ENCODE measurements around the gene RUNX2. TPM values are rescaled to one million over a fixed set of nuclear protein-coding genes. Genes with fewer than 3 reads are reported as not detected.

The RUNX2 gene
- total RNA-seq, 1 donor from 2014 or later: 0.09 TPM

DNA sequence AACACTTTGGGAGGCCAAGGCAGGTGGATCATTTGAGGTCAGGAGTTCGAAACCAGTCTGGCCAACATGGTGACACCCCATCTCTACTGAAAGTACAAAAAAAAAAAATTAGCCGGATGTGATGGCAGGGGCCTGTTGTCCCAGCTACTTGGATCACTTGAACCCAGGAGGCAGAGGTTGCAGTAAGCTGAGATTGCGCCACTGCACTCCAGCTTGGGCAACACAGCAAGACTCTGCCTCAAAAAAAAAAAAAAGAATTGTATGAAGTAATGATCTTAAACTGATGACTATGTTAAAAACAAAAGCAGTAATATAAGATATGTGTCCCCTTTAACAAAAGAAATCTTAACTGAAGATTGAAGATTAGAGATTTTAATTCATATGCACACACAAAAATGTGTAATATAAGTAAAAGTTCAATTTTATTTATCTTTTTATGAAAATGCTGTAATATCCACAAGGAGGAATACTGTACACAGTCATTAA, 29.0 kb upstream of the RUNX2 start:
- Mint-ChIP-seq H3K4me1 (no peaks in the 10 kb centered on the region), H3K27me3 (ENCODE audit: insufficient read depth, low read depth) (no peaks in the 10 kb centered on the region), H3K4me3 (no peak overlapping the region), H3K27ac (no peak overlapping the region), H3K9me3 (peaks cover 15% of the 10 kb centered on the region), H3K36me3 (no peaks in the 10 kb centered on the region)
- H3K9me3 ChIP-seq (ENCODE audit: low read depth): no peaks in the 10 kb centered on the region
- H4K20me1 ChIP-seq (ENCODE audit: low read depth): no peaks in the 10 kb centered on the region
- no peak overlapping the region for H3K4me3 ChIP-seq
- H3K79me2 ChIP-seq (ENCODE audit: low read depth): no peaks in the 10 kb centered on the region
- H3K27me3 ChIP-seq: no peaks in the 10 kb centered on the region
- no peaks in the 10 kb centered on the region for H3K36me3 ChIP-seq
- no peaks in the 10 kb centered on the region for H3F3A ChIP-seq (ENCODE audit: low read depth)
- peaks cover 7% of the 10 kb centered on the region for H3K4me1 ChIP-seq
- no peak overlapping the region for H3K4me2 ChIP-seq
- TF ChIP-seq EZH2phosphoT487 (IDR thresholded peaks at IDR 0.05) (no peak), CTCF (IDR thresholded peaks at IDR 0.05) (no peak), EZH2 (IDR thresholded peaks at IDR 0.05) (no peak)
- H3K27ac ChIP-seq: no peak overlapping the region
- no peak overlapping the region for H2AFZ ChIP-seq (replicated peaks)
- H3K9ac ChIP-seq: no peak overlapping the region
- DNase-seq (ENCODE audit: low spot score): no peak

DNA sequence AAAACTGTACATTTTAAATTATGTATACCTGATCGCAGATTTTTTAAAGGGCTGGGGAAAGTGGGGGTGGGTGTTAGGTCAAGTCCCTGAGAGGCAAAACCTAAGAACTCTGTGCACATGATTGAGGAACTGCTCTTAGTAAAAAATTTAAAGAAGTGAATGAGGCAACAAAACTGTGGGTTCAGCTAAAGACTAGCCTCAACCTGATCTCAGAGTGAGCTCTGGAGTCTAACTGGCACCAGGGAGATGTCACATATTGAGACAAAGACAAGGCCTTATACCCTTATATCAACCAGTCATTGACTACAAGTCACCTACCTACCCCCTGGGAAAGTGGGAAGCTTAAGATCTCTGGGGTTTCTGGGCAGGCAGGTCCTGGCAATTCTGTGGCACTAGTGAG, 27.4 kb upstream of the RUNX2 start:
- Histone ChIP-seq H3K79me2 (ENCODE audit: low read depth) (no peaks in the 10 kb centered on the region), H3K4me2 (no peak overlapping the region), H2AFZ (replicated peaks) (no peak overlapping the region), H3K27ac (no peak overlapping the region), H3K27me3 (no peaks in the 10 kb centered on the region), H3K4me3 (no peak overlapping the region), H3K9me3 (ENCODE audit: low read depth) (no peaks in the 10 kb centered on the region), H3F3A (ENCODE audit: low read depth) (no peaks in the 10 kb centered on the region), H3K36me3 (no peaks in the 10 kb centered on the region), H3K9ac (no peak overlapping the region), H4K20me1 (ENCODE audit: low read depth) (no peaks in the 10 kb centered on the region), H3K4me1 (peaks cover 7% of the 10 kb centered on the region)
- Mint-ChIP-seq H3K4me1 (no peaks in the 10 kb centered on the region), H3K4me3 (no peak overlapping the region), H3K9me3 (peaks cover 4% of the 10 kb centered on the region), H3K36me3 (peaks cover 2% of the 10 kb centered on the region), H3K27me3 (ENCODE audit: insufficient read depth, low read depth) (no peaks in the 10 kb centered on the region), H3K27ac (no peak overlapping the region)
- TF ChIP-seq EZH2 (IDR thresholded peaks at IDR 0.05): no peak
- TF ChIP-seq CTCF (IDR thresholded peaks at IDR 0.05): no peak
- TF ChIP-seq EZH2phosphoT487 (IDR thresholded peaks at IDR 0.05): no peak
- DNase-seq (ENCODE audit: low spot score): no peak

GRCh38 chr6:45301348-45302142, 26.6 kb upstream of the RUNX2 start:
- Histone ChIP-seq H3K9me3 (ENCODE audit: low read depth) (no peaks in the 10 kb centered on the region), H3K79me2 (ENCODE audit: low read depth) (no peaks in the 10 kb centered on the region), H3K27me3 (no peaks in the 10 kb centered on the region), H3K27ac (no peak overlapping the region), H4K20me1 (ENCODE audit: low read depth) (no peaks in the 10 kb centered on the region), H2AFZ (replicated peaks) (no peak overlapping the region), H3F3A (ENCODE audit: low read depth) (no peaks in the 10 kb centered on the region), H3K4me2 (no peak overlapping the region), H3K4me3 (no peak overlapping the region), H3K9ac (no peak overlapping the region), H3K4me1 (peaks cover 7% of the 10 kb centered on the region), H3K36me3 (no peaks in the 10 kb centered on the region)
- Mint-ChIP-seq H3K27ac (no peak overlapping the region), H3K4me3 (no peak overlapping the region), H3K9me3 (peaks cover 10% of the 10 kb centered on the region), H3K4me1 (no peaks in the 10 kb centered on the region), H3K36me3 (peaks cover 9% of the 10 kb centered on the region), H3K27me3 (ENCODE audit: insufficient read depth, low read depth) (peaks cover 6% of the 10 kb centered on the region)
- TF ChIP-seq CTCF (IDR thresholded peaks at IDR 0.05) (no peak), EZH2 (IDR thresholded peaks at IDR 0.05) (no peak), EZH2phosphoT487 (IDR thresholded peaks at IDR 0.05) (no peak)
- DNase-seq (ENCODE audit: low spot score): no peak
